GM15510 (cell line): ENCODE data around the gene MZB1.

ENCODE experiments used
- POLR2A ChIP-seq: IDR thresholded peaks from 3 replicates; pipeline ENCODE4 v1.6.1; 2011; ENCODE audit warnings: borderline replicate concordance; ENCODE audit not compliant: insufficient read length; ENCODE audit errors: extremely low read depth

MZB1 gene

DNA sequence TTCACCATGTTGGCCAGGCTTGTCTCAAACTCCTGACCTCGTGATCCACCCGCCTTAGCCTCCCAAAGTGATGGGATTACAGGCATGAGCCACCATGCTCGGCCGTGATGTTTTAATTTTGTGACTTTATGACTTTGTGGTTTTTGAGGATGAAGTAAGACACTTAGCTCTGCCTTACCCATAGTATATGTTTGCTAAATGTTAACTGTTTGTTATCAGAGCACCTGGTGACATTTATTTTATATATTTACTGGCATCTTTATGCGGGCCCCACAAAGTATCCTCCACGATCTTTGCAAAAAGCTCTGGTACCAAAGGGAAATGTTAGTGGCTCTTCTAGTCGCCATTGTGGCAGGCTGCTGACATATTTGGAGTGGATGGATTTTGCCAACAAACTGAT lies 13.3 kb downstream of the MZB1 start:
- TF ChIP-seq POLR2A = no peak

DNA sequence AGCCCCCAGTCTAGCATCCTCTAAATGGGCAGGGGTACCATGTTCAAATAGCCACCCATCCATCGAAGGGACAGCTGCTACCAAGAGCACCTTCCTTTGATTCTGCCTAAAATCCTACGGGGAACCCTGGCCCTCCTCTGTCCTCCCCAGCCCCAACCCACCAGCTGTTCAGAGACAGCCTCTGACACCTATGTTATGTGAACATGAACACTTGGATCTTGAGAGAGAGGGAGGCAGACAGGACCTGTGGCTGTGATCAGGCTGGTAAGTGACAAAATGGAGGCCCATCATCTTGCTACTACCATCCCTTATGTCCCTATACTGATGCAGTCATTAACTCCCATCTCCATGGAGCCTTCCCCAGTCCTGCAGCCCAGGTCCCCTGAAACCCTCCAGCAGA lies 14.8 kb downstream of the MZB1 start:
- TF ChIP-seq POLR2A = no peak

DNA sequence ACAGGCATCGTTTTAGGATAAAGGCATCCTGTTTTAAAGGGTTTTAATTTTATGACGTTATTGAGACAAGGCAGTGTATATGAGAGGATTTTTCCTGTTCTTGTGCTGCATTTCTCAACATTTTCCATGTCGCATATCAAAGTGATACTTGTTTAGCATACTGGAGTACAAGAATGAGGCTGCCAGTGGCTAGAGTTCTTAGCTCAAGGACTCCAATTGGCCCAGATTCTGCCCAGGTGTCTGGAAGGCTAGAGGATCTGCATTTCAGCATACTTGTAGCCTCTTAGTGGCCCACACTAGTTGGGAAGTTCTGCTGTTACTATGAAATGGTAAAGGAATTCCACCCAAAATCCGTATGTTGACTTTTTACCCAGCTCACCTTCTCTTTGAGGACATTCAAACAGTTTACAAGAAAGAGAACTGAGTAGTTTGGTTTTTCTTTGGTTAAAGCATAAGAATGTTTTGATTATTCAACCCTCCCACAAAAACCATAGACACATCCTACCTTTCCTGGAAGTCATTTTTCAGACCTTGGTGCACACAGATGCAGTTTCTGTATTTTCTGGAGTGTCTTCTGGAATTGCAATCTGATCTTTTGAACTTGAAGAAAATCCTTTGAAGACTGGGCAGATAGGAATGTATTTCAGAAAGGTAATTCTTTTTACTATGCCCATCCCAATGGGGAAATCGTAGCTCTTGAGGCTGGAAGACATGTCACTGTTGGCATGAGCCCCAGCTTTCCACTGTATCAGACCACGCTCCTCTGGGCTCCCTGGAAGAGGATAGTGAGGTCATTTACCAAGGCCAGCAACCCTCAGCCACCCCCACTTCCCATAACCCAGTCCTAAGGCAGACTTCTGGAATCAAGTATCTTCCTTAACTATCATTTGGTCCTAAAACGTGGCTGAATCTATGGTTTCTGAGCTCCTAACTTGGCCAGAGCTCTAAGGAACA lies 18.0 kb downstream of the MZB1 start:
- no peak for TF ChIP-seq POLR2A

DNA sequence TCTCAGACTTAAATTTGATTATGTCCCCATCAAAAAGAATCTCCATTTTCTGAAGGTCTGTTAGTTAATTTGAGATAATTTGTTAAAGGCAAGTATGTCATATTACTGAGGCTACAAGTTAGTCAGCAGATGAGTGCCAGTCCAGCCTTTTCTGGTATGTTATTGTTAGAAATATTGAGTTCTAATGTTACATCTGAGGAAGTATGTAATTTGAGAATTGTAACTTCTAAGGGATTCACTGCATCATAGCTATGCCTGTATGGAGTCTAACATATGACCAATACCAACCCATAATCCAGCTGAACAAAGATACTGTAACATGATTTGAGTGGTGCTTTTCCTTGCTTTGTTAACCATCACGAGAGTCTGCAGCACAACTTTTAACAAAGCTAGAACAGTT lies 20.5 kb downstream of the MZB1 start:
- TF ChIP-seq POLR2A = no peak

DNA sequence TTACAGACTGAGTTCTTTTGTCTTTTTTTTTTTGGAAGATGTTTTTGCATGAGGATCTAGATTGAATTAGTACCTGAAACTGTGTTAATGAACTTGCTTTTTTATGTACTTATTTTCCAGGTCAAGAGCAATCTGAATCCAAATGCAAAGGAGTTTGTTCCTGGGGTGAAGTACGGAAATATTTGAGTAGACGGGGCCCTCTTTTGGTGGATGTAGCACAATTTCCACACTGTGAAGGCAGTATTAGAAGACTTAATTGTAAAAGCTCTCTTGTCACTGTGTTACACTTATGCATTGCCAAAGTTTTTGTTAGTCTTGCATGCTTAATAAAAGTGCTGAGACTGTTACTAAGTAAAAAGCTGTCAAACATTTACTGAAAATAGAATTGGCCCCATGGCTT lies 21.1 kb downstream of the MZB1 start:
- TF ChIP-seq POLR2A = no peak

DNA sequence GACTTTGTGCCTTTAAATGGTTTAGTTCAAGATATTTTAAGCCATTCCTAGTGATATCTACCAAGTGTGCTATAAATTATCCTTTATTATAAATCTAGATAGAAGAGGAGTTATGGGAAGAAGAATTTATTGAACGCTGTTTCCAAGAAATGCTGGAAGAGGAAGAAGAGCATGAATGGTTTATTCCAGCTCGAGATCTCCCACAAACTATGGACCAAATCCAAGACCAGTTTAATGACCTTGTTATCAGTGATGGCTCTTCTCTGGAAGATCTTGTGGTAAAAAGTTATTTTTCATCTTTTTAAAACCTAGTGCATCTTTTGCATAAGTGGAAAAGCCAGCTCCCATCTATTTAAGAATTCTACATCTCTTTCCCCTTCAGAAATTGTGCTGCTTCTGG lies 25.2 kb downstream of the MZB1 start:
- TF ChIP-seq POLR2A = no peak

DNA sequence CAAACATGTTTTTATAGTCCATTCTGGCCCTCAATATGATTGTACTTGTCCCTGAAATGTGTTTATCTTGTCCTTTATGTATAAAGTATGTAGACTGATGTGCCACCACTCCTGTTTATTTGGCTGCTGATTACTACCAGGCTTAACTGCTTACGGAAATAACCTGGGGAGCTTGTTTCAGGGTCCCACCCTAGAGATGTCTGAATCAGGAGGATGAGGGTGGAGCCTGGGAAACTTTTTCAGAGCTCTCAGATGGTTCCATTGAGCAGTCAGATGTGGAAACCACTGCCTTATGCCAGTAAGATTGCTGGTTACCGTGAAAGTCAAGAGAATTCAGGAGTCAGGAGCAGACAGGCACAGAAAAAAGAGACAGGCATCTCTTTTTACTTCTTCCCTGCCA lies 25.8 kb downstream of the MZB1 start:
- TF ChIP-seq POLR2A = no peak

DNA sequence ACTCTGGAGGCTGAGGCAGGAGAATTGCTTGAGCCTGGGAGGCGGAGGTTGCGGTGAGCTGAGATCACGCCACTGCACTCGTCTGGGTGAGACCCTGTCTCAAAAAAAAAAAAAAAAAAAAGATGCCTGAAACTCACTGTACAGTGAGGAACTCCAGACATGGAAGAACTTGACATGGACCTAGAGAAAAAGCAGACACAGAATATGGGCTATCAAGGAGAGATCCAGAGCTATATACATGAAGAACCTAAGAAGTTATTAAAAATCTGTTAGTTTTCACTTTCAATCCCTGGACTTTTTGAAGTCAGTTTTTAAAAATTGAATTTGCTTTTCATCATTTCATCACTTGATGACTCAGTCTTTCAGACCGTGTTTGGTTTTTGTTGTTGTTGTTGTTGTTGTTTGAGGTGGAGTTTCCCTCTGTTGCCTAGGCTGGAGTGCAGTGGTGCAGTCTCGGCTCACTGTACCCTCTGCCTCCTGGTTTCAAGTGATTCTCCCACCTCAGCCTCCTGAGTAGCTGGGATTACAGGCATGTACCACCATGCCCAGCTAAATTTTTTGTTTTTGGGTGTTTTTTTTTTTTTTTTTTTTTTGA lies 27.8 kb downstream of the MZB1 start:
- TF ChIP-seq POLR2A = no peak

DNA sequence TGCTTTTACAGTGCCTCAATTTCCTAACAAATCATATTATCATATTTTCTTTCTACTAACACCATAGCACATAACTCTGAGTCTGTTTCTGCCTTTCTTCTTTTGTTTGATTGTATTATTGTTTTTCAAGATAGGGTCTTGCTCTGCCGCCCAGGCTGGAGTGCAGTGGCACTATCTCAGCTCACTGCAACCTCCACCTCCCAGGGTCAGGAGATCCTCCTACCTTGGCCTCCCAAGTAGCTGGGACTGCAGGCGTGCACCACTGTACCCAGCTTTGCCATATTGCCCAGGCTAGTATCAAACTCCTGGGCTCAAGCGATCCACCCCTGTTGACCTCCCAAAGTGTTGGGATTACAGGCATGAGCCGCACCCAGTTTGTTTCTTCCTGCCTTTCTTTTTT lies 29.3 kb downstream of the MZB1 start:
- no peak for TF ChIP-seq POLR2A

DNA sequence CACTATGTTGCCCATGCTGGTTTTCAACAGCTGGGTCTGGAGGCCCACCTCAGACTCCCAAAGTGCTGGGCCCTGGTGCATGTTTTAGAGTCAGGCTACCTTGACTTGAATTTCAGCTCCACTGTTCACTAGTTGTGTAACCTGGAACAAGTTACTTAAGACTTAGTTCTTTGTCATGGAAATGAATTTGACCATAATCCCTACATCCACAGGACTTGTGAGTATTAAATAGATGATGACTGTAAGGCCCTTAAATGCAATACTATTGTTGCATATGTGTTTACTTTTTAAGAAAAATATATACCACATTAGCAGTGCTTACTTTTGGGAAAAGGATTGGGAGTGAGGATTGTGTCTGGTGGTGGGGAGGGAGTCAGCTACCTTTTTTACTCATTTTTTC lies 31.6 kb downstream of the MZB1 start:
- TF ChIP-seq POLR2A = no peak

DNA sequence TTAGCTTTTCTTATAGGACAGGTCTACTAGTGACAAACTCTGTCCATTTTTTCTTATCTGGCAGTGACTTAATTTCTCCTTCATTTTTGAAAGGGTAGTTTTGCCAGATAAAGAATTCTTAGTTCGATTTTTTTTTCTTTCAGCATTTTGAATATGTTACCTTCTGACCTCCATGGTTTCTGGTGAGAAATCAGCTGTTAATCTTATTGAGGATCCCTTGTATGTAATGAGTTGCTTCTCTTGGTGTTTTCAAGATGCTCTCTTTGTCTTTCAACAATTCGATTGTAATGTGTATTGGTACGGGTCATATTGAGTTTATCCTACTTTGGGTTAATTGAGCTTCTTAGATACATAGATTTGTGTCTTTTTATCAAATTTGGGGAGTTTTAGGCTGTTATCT lies 35.5 kb downstream of the MZB1 start:
- no peak for TF ChIP-seq POLR2A

DNA sequence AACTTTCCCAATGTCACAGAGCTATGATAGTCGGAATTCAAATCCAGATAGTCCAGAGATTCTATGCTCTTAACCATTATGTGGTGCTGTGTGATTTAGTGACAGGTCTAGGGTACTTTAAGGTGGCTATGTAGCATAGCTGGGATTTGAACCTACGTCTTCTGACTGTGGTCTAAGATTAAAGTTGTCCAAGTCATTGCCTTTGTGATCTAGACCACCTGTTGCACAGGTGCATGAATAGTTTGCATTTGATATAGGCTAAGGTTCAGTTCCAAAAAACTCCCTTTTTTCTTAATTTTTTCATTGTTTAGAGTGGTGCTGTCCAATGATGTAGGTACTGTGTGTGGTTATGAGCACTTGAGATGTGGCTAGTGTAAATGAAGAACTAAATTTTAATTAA lies 45.5 kb downstream of the MZB1 start:
- no peak for TF ChIP-seq POLR2A

DNA sequence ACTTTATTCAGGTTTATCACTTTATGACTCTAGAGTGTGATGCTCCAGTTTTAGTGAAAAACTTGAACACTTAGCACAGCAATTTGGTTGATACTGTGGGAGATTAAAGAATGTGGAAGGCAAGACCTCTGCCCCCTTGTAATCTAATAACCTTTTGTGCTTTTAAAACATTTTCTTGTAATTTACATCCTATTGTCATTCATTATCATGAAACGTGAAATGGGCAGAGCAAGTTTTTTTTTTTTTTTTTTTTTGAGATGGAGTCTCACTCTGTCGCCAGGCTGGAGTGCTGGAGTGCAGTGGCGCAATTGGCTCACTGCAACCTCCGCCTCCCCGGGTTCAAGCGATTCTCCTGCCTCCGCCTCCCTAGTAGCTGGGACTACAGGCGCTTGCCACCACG lies 46.2 kb downstream of the MZB1 start:
- no peak for TF ChIP-seq POLR2A

DNA sequence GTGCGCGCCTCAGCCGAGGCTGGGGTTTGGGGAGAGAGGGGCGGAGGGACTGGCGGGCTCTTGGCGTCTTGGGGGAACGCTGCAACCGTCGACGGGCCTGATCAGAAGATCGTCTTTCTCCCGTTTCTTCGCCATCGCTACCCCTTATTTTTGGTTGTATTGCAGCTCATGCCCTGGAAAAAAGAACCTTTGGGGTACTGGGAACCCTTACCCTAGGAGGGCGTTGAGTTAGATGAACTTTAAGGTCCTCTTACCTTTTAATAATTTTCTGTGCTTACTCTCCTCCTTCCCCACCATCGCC lies 47.3 kb downstream of the MZB1 start:
- no peak for TF ChIP-seq POLR2A

DNA sequence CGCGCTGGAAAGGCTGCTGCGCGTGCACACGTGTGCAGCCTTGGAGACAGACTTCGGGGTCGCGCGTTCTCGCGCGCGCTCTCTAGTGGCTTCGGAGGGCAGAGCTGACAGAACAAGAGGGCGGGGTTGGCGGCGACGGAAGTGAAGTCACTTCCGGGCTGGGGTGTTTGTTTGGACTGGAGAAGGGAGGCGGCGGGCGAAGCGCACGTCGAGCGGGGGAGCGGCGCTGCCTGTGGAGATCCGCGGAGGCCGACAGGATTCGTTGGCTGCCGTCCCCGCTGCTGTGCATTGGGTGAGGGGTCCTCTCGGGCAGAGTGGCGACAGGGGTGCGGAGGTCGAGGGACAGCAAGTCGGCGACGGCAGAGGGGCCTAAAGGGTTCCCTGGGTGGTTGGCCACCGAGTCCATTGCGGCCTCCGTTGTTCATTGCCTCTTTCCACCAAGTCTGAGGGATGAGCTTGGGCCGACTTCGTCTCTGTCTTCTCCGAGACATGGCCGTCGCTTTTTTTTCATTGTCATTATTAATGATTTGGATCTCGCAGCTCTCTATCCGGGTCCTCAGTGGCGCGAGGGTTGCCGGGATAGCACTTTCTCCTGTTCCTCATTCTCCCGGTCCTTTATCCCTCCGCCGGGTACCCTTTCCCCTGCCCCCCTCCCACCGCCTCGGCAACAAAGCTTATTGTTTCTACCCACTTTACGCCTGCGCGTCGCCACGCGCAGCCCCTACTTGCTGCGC lies 47.9 kb downstream of the MZB1 start, which contains the start of gene PAIP2:
Gene PAIP2, plus strand, starts transcription at position 166 of the 734 bp plus-strand sequence. CDS start 21,931 bp downstream, outside the sequence.
- peak; percentile 87 for TF ChIP-seq POLR2A
